Right renal cortex interstitium (tissue), 3 donors: Measurements from ENCODE around the gene IGFN1. TPM values are rescaled to one million over a fixed set of nuclear protein-coding genes. Genes with fewer than 3 reads are reported as not detected.
"Not testable (repeated sequence)": the region's sequence is repeated elsewhere in the genome, so short reads cannot be mapped to it uniquely, and the experiment has no call there.

ENCODE experiments used
- DNase-seq, 3 donors: peaks; one replicate each; pipeline ENCODE4 v3.0.0-alpha.2; 2013; ENCODE audit warnings: low read depth in 3 of 3, low spot score in 2 of 3
- polyA plus RNA-seq, 3 donors: library from polyadenylated mRNA; unstranded; fragments of 120-200 nt; gene quantifications; one replicate each; pipeline ENCODE4 v1.2.1, GENCODE V29; 2013; ENCODE audit not compliant: insufficient read length in 3 of 3

The IGFN1 gene
- polyA plus RNA-seq, 3 donors: 0.13 to 0.42 (median 0.29) TPM

DNA sequence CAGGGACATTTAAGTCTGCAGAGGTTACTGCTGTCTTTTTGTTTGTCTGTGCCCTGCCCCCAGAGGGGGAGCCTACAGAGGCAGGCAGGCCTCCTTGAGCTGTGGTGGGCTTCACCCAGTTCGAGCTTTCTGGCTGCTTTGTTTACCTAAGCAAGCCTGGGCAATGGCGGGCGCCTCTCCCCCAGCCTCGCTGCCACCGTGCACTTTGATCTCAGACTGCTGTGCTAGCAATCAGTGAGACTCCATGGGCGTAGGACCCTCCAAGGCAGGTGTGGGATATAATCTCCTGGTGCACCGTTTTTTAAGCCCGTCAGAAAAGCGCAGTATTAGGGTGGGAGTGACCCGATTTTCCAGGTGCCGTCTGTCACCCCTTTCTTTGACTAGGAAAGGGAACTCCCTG lies 49.0 kb downstream of the IGFN1 start:
- not testable (repeated sequence) for DNase-seq

DNA sequence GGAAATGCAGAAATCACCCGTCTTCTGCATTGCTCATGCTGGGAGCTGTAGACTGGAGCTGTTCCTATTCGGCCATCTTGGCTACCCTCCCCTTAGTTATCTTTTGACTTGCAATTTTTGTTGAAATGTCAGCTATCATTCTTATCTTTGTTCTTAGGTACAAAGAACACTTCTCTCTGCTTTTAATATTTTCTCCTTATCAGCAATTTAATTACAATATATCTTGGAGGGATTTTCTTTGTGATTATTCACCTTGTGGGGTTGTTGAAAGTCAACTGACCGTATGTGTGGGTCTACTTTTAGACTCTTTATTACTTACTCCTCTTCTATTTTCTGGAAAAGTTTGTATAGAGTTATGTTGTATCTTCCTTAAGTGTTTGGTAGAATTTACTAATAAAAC lies 49.5 kb downstream of the IGFN1 start:
- DNase-seq: no peak

DNA sequence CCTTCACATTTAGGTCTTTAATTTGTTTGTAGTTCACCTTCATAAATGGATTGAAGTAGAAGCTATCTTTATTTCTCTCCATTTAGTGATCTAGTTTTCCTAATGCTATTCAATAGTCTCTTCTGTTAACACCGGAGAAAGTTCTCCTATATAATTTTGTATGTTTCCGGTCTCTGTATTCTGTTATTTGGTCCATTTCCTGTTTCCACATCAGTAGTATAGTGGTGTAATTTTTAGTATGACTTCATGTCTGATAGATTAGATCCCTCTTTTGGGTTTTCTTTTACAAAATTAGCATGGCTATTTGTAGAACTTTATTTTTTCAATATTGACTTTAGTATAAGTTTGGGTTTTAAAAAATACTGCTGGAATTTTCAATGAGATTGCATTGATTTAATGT lies 51.1 kb downstream of the IGFN1 start:
- DNase-seq: no peak

DNA sequence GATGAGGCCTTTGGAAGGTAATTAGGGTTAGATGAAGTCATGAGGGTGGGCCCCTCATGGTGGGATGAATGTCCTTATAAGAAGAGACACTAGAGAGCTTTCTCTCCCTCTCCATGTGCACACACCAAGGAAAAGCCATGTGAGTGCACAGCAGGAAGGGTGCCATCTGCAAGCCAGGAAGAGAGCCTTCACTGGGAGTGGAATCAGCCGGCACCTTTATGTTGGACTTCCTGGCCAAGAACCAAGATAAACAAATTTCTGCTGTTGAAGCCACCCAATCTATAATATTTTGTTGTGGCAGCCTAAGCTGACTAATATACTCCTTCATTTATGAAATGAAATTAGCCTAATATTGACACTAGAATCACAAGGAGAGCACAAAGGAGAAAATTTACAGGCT lies 54.5 kb downstream of the IGFN1 start:
- DNase-seq: no peak

DNA sequence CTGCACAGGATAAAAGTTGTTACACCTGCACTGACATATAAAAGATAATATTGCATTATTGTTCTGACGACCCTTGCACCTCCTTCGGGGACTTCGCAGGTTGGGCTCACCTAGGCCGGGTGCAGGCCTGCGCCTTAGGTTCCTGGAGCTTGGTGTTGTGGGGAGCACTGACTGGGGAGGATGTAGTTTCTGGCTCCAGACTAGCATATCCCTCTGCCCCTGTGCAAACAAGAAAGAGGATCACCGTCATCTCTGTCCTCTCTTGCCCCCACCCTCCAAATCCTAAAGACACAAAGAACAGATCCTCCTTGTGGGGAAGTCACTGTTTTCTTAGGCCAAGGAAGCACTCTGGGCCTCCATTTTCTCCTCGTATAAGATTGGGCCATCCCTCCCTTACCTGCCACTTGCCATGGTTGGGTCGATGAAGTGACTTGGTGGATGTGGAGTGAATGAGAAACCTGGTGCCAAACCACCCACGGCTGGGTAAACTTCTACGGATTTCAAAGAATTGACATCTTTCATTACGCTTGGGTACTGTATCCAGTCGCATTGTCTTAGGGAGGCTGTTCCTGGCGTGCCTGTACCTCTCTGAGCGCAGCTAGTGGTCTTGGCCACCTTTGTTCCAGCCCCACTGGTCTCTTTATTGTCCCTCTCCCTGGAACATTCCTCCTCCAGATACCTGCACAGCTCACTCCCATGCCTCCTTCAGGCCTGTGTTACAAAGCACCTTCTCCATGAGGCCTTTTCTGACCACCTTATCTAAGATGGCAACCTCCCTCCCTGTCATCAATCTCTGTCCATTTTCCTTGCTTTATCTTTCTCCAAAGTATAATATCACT lies 58.3 kb downstream of the IGFN1 start:
- DNase-seq: no peak

DNA sequence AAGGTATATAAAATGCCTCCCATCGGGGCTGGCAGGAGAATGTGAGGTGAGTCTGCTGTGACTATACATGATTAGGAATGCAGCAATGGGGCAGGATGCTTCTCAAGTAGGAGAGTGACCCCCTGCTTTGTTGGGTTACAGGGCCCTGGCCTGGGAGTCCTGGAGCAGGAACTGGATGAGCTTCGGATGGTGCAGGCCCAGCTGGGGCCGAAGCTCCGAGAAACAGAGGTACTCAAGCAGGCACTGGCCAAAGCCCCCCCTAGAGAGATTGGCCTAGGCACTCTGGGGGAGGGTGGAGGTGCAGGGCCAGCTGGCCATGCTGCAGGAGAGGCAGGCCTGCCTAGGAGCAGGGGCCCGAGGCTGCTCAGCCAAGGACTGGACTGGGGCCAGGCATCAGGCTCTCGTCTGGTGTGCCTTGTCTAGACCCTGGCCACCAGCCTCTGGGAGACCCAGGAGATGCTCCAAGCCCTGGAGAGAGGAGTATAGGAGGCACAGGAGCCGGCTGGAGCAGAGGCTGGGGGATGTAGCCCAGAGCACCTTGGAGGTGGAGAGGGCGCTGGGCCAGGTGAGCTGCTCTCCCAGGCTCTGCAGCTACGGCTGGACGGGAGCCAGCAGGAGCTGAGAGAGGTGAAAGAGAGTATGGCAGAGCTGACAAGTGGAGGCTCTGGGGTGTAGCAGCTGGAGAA lies 59.8 kb downstream of the IGFN1 start:
- DNase-seq: no peak

DNA sequence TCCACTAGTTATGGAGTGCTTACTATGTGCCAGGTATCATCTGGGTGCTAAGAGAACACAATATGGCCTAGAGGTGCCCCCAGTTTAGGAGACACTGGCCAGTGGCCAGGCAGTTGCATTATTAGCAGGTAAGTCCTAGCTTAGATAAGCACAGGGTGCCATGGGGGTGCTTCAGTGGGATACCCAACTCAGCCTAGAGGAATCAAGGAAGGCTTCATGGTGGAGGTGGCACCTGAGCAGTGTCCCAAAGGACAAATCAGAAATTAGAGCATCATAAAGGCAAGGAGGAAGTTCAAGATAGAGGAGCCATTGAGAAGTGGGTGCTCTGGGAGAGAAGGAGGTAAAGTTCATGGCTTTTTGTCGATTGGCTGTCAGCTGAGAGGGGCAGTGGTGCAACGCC lies 60.8 kb downstream of the IGFN1 start:
- no peak for DNase-seq

DNA sequence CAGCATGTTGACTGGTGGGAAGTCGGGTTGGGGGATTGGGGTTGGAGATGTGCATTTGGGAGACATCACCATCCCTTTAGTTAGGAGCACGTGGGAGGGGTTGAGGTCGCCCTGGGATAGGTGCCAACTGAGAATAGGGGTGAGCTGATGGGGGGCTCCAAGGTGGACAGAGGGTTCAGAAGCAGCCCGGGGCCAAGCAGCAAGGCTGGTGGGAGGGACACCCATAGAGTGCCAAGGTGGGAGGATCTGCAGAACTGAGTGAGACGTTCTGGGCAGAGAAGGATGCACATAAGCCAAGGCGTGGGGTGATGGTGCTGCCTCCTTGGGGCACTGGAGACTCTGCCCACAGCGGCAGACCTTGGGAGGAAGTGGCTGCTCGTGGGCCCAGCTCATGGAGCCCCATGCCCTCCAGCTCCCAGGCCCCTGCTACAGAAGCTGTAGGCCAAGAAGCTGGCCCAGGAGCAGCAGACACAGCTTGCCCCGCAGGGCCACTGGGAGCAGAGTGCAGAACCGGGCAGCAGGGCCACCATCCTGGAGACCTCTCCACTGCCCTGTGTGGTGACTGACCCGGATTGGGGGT lies 61.3 kb downstream of the IGFN1 start:
- no peak for DNase-seq

DNA sequence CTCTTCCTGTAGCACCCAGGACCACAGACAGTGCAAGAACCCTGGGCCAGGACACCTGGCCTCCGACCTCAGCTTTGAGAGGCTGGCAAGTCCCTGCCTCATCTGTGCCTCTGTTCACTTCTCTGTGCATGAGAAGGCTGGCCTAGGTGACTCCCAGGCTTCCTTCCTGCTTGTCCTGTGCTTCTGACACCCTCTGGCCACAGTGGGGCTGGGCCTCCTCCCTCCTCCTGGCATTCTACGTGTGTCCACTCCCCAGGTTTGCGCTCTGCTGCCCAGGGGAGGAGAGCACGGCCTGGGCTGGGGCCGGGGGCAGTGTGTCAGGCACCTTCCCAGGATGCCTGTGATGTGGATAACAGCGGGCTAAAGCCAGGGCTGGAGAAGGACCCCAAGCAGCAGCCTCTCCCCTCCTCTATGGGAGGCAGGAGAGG lies 62.3 kb downstream of the IGFN1 start:
- DNase-seq: no peak

DNA sequence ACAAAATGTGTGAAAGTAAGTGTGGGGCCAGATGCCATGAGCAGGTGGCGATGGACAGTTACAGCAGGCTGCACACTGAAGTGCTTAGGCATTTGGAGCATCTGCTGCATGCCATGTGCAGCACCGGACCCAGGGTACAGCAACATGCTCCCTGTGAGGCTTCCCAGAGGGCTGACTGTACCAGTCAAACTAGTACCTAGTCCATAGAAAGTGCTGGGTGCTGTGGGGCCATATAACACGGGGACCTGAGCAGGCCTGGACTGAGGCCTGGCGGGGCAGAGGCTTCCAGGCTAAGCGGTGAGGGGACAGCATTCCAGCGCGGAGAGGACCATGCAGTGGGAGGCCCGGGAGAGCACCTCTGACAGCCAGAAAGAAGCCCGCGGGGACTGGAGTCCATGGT lies 62.8 kb downstream of the IGFN1 start:
- no peak for DNase-seq

DNA sequence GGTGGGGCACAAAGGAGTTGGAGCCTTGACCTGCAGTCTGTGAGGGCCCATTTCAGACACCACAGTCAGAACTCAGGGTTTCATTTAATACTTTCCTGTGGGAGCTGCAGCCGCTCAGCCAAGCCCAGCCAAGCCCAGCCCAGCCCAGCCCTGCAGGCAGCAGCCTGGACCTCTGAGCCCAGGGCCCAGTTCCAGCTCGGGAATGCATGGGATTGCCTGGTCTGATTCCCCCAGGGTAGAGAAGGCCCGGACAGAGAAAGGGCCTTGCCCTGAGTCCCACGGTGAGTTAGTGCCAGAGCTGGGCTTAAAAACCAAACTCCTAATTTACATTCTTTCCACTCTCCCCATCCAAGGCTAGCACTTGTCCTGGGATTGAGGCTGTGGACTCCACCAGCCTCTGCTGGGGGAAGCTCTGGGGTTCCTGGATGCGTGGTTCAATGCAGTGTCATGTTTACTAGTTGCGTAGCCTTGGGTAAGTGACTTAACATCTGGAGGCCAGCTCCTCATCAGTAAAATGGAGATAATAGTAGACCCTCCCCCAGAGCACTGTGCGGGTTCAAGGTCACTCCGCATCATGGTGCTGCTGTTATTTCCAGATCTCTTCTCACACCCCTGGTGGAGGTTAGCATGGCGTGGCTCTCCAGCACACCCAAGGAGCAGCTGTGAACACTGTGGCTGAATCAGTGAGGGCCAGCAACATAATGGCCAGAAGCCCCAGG lies 63.4 kb downstream of the IGFN1 start:
- DNase-seq: no peak

DNA sequence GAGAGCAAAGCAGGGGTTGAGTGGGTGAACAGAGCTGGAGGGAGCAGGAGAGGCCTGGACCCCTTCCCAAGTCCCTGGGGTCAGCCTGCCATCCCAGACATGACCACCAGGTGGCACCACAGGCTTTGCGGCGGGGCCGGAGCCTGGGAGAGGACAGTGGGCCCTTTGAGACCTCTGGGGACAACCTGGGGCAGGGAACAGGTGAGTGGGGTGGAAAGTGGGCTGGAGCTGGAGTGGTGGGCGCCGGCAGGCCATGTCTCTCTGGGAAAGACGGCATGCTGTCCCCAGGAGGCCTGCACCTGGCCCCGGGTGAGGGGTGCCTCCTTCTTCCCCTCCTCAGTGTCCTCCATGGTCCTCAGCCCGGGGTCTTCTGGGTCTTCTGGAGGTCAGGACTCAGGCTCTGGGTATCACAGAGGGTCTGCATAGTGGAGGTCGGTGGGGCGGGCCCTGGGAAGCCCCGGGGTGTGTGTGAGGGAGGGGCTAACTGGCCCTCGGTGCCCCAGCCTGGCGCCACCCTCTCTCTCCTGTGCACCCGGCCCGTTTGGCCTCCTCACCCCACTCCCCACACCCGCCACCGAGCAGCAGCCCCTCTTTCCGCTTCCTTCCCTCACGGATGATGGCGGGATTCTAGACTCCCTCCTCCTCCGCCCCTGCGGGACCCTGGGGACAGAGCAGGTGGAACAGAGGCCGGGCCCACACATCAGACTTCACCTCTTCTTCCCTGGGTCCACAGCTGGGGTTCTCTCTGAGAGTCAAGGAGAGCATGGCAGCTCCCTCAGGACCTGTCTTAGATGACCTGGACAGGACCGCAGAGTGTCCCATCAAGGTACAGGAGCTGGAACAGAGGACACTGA lies 64.2 kb downstream of the IGFN1 start:
- no peak for DNase-seq

DNA sequence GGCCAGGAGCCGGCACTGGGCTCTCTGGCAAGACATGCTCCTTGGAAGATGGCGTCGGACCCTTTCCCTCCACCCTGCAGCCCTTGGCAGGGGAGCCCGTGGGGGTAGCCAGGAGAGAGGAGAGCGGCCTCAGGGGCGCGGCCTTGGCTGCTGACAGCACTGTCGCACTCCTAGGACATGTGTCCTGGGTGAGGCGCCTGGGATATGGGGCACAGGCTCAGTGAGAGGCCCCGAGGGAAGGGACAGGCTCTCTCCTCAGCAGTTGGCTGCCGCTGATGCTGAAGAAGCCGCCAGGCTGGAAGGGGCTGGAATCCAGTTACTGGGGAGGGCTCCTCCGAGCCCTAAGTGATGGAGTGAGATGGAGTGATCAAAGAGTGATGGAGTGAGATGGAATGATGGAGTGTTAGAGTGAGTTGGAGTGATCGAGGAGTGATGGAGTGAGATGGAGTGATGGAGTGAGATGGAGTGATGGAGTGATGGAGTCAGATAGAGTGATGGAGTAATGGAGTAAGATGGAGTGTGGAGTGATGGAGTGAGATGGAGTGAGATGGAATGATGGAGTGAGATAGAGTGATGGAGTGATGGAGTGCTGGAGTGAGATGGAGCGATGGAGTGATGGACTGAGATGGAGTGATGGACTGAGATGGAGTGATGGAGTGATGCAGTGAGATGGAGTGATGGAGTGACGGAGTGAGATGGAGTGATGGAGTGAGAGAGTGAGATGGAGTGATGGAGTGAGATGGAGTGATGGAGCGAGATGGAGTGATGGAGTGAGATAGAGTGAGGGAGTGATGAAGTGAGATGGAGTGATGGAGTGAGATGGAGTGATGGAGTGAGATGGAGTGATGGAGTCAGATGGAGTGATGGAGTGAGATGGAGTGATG lies 65.1 kb downstream of the IGFN1 start:
- DNase-seq: no peak

DNA sequence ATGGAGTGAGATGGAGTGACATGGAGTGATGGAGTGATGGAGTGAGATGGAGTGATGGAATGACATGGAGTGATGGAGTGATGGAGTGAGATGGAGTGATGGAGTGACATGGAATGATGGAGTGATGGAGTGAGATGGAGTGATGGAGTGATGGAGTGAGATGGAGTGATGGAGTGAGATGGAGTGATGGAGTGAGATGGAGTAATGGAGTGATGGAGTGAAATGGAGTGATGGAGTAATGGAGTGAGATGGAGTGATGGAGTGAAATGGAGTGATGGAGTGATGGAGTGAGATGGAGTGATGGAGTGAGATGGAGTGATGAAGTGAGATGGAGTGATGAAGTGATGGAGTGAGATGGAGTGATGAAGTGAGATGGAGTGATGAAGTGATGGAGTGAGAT lies 67.5 kb downstream of the IGFN1 start:
- DNase-seq: not testable (repeated sequence)

DNA sequence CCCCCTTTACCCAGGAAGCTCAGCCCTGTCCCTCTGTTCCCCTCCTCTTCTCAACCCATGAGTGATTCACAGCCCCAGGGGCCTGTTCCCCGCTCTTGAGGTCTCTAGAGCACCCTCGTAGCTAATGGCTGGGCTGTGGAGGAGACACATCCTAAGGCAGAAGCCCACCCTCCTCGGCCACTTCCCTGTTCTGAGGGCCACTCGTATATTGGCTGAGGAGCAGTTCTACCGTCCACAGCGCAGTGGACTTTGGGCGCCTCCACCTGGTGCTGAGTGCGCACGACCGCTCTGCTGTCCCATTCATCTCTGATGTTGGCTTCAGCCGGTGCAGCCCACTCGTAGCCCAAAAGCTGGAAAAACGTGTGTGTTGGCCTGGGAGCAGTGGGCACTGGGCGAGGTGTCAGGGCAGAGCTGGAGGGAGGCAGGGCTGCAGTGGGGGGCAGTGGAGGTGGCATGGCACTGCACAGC lies 68.2 kb downstream of the IGFN1 start:
- no peak for DNase-seq

DNA sequence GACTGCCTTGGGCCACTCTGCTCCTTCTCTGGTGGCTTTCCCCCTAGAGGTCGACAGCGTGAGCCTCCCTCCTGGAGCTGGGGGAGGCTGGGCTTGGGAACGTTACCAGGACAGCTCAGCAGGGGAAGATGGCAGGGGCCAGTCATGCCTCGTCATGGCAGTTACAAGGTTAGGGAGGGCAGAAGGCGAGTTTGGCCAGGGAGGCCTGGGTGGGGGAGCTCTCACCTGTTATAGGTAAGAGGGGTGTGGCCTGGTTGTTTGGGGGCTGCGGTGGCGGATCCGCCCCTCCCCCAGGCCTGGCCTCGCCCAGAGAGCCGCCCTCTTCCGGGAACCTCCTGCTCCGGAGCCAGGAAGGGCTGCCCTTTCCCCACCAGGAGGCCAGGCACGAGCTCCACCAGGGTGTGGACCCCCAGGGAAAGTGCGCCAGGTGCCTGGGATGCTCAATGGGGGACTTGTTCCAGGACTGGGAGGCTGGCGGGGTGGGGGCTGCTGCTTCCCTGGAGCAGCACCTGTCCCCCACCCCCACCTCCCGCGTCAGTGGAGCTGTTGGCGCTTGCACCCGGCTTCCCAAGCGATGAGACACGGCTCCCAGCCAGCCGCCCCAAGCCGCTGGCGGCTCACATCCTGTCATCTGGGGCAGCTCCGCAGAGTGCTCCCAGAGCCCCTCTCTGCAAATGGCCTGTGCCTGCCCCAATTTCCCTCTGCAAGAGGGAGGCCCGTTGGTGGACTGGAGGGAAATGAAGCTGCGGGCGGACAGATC lies 69.0 kb downstream of the IGFN1 start:
- DNase-seq: no peak

DNA sequence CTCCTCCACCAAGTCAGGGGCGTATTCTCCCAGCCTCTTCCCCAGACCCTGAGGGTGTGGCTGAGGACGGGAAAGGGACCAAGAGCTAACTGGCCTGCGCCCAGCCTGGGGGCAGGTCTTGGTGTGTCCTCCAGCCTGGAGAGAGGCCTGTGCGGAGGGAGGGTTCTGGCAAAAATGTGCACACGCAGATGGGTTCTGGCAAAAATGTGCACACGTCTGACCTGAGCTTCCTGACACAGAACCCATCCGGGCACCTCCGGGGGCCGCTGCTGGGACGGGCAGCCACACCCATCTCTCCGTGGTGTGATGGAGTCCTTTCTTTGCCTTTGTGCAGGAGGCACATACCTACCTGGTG lies 69.6 kb downstream of the IGFN1 start:
- no peak for DNase-seq

DNA sequence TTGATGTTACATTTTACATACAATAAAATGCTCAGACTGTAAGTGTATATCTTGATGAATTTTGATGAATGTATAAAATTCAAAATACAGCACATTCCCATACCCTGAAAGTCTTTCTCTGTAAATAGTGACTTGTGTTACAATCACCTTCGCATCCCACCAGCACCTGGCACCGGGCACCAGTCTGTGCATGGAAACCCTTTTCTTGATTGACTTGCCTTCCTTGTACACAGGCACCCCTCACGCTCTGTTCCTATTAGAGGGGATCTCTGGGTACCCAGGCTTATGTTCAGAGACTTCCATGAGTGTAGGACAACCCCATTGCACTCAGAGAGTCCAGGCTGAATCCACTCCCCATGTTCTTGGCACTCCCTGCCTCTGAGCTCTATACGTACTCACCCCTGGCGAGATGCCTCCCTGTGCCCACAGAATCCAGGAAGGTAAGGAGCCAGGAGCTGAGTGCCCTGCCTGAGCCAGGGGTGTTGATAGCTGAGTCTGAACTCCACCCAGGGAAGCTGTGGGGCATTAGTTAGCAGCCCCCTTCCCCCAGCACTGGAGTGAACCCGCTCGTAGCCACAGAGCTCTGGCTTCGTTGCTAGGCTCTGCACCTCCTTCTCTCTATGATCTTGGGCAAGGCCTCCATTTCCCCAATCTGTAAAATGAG lies 70.2 kb downstream of the IGFN1 start:
- no peak for DNase-seq
